Activated naive CD8-positive, alpha-beta T cell treated with anti-CD3 and anti-CD28 coated beads, Interleukin-2, amount 50 U/mL, for 24 hours (primary cell): ENCODE measurements around the gene TRRAP.
"Not testable (repeated sequence)": the region's sequence is repeated elsewhere in the genome, so short reads cannot be mapped to it uniquely, and the experiment has no call there.

Source experiments
- ATAC-seq: fragments of 150-1000 bp; cut with Tn5 transposase; one replicate; pipeline ENCODE4 v1.10.0; 2021
- DNase-seq: peaks from one replicate; pipeline ENCODE4 v3.0.0; 2021
- H3K27ac Mint-ChIP-seq: one replicate; pipeline ENCODE4 v1.8.0; 2021; ENCODE audit warnings: mild to moderate bottlenecking, mixed read lengths
- H3K27me3 Mint-ChIP-seq: one replicate; pipeline ENCODE4 v1.8.0; 2021; ENCODE audit warnings: mixed read lengths
- H3K36me3 Mint-ChIP-seq: one replicate; pipeline ENCODE4 v1.8.0; 2021; ENCODE audit warnings: low read depth, mixed read lengths
- H3K4me1 Mint-ChIP-seq: one replicate; pipeline ENCODE4 v1.8.0; 2021; ENCODE audit warnings: mixed read lengths
- H3K4me3 Mint-ChIP-seq: one replicate; pipeline ENCODE4 v1.8.0; 2021; ENCODE audit warnings: mild to moderate bottlenecking, moderate library complexity, mixed read lengths
- H3K9me3 Mint-ChIP-seq: one replicate; pipeline ENCODE4 v1.8.0; 2021; ENCODE audit warnings: mixed read lengths

Gene TRRAP

GRCh38 chr7:98872328-98872924 lies 5.9 kb upstream of the TRRAP start:
- Mint-ChIP-seq H3K4me3 (no peak overlapping the region), H3K27ac (no peak overlapping the region), H3K27me3 (peaks cover 33% of the 10 kb centered on the region), H3K36me3 (no peaks in the 10 kb centered on the region), H3K4me1 (peaks cover 6% of the 10 kb centered on the region), H3K9me3 (no peaks in the 10 kb centered on the region)
- DNase-seq, result peak; percentile 17
- ATAC-seq, result no peak

GRCh38 chr7:98873610-98874009 lies 4.7 kb upstream of the TRRAP start:
- H3K27me3 Mint-ChIP-seq, result peaks cover 28% of the 10 kb centered on the region
- H3K9me3 Mint-ChIP-seq, H3K27ac Mint-ChIP-seq, ATAC-seq, H3K36me3 Mint-ChIP-seq, DNase-seq, H3K4me3 Mint-ChIP-seq, H3K4me1 Mint-ChIP-seq: not testable (repeated sequence)

- Mint-ChIP-seq H3K36me3 (no peaks in the 10 kb centered on the region), H3K9me3 (no peaks in the 10 kb centered on the region), H3K4me3 (no peak overlapping the region), H3K27ac (no peak overlapping the region), H3K4me1 (peaks cover 10% of the 10 kb centered on the region), H3K27me3 (peaks cover 22% of the 10 kb centered on the region)
- no peak for ATAC-seq
- no peak for DNase-seq
Observed at GRCh38 chr7:98874942-98875341, 3.4 kb upstream of the TRRAP start.

- Mint-ChIP-seq H3K36me3 (peaks cover 2% of the 10 kb centered on the region), H3K27me3 (peaks cover 19% of the 10 kb centered on the region), H3K27ac (no peak overlapping the region), H3K4me1 (peaks cover 11% of the 10 kb centered on the region), H3K9me3 (no peaks in the 10 kb centered on the region), H3K4me3 (no peak overlapping the region)
- ATAC-seq (no peak), DNase-seq (no peak)
Observed at GRCh38 chr7:98875501-98875900, 2.8 kb upstream of the TRRAP start.

- H3K4me1 Mint-ChIP-seq, result peaks cover 18% of the 10 kb centered on the region
- peak overlapping the region; percentile 51 for H3K4me3 Mint-ChIP-seq
- no peak overlapping the region for H3K27ac Mint-ChIP-seq
- DNase-seq, result no peak
- no peaks in the 10 kb centered on the region for H3K9me3 Mint-ChIP-seq
- peaks cover 13% of the 10 kb centered on the region for H3K36me3 Mint-ChIP-seq
- H3K27me3 Mint-ChIP-seq, result peaks cover 10% of the 10 kb centered on the region
- ATAC-seq, result no peak
Observed at GRCh38 chr7:98877146-98877545, 1.2 kb upstream of the TRRAP start.

GRCh38 chr7:98877692-98878364 lies 504 bp upstream of the TRRAP start:
- ATAC-seq, result no peak
- H3K4me3 Mint-ChIP-seq, result peak overlapping the region; percentile 51

GRCh38 chr7:98879198-98879978 lies 1.1 kb downstream of the TRRAP start:
- ATAC-seq (peak; percentile 83), DNase-seq (peak; percentile 52)
- Mint-ChIP-seq H3K27me3 (peaks cover 8% of the 10 kb centered on the region), H3K27ac (peak overlapping the region; percentile 89), H3K9me3 (no peaks in the 10 kb centered on the region), H3K36me3 (peaks cover 31% of the 10 kb centered on the region), H3K4me1 (peaks cover 21% of the 10 kb centered on the region), H3K4me3 (peak overlapping the region; percentile 88)

More at GRCh38 chr7:98877692-98878364, 504 bp upstream of the TRRAP start:
- H3K27me3 Mint-ChIP-seq, result peaks cover 10% of the 10 kb centered on the region
- H3K9me3 Mint-ChIP-seq, result no peaks in the 10 kb centered on the region
- H3K4me1 Mint-ChIP-seq, result peaks cover 20% of the 10 kb centered on the region
- no peak for DNase-seq
- H3K36me3 Mint-ChIP-seq, result peaks cover 18% of the 10 kb centered on the region
- no peak overlapping the region for H3K27ac Mint-ChIP-seq

- no peak for DNase-seq
- Mint-ChIP-seq H3K4me1 (peaks cover 21% of the 10 kb centered on the region), H3K9me3 (no peaks in the 10 kb centered on the region), H3K36me3 (peaks cover 35% of the 10 kb centered on the region), H3K27me3 (peaks cover 2% of the 10 kb centered on the region), H3K27ac (peak overlapping the region; percentile 89), H3K4me3 (peak overlapping the region; percentile 88)
- peak; percentile 1 for ATAC-seq
Observed at GRCh38 chr7:98879979-98880315, 1.6 kb downstream of the TRRAP start.

- no peaks in the 10 kb centered on the region for H3K9me3 Mint-ChIP-seq
- H3K27me3 Mint-ChIP-seq, result peaks cover 1% of the 10 kb centered on the region
- peak overlapping the region; percentile 88 for H3K4me3 Mint-ChIP-seq
- no peak for ATAC-seq
- H3K4me1 Mint-ChIP-seq, result peaks cover 21% of the 10 kb centered on the region
- no peak for DNase-seq
- no peak overlapping the region for H3K27ac Mint-ChIP-seq
- peaks cover 35% of the 10 kb centered on the region for H3K36me3 Mint-ChIP-seq
Observed at GRCh38 chr7:98880485-98880884, 2.2 kb downstream of the TRRAP start.

GRCh38 chr7:98881561-98882315 lies 3.4 kb downstream of the TRRAP start:
- H3K4me1 Mint-ChIP-seq, result peaks cover 21% of the 10 kb centered on the region
- DNase-seq (no peak), ATAC-seq (no peak)
- no peaks in the 10 kb centered on the region for H3K9me3 Mint-ChIP-seq
- H3K27me3 Mint-ChIP-seq, result no peaks in the 10 kb centered on the region
- H3K27ac Mint-ChIP-seq, result peak overlapping the region; percentile 31
- H3K36me3 Mint-ChIP-seq, result peaks cover 42% of the 10 kb centered on the region
- H3K4me3 Mint-ChIP-seq, result no peak overlapping the region

- DNase-seq, result no peak
- Mint-ChIP-seq H3K27me3 (no peaks in the 10 kb centered on the region), H3K27ac (no peak overlapping the region), H3K4me3 (no peak overlapping the region), H3K36me3 (peaks cover 52% of the 10 kb centered on the region), H3K9me3 (no peaks in the 10 kb centered on the region), H3K4me1 (peaks cover 23% of the 10 kb centered on the region)
- no peak for ATAC-seq
Observed at GRCh38 chr7:98884416-98884815, 6.1 kb downstream of the TRRAP start.

GRCh38 chr7:98887038-98887437 lies 8.7 kb downstream of the TRRAP start:
- ATAC-seq (no peak), DNase-seq (no peak)
- H3K4me3 Mint-ChIP-seq, result no peak overlapping the region
- H3K4me1 Mint-ChIP-seq, result peaks cover 6% of the 10 kb centered on the region
- H3K27me3 Mint-ChIP-seq, result no peaks in the 10 kb centered on the region
- no peaks in the 10 kb centered on the region for H3K9me3 Mint-ChIP-seq
- peaks cover 49% of the 10 kb centered on the region for H3K36me3 Mint-ChIP-seq
- H3K27ac Mint-ChIP-seq, result no peak overlapping the region

GRCh38 chr7:98892609-98893008 lies 14.3 kb downstream of the TRRAP start:
- H3K36me3 Mint-ChIP-seq, result peaks cover 51% of the 10 kb centered on the region
- H3K27me3 Mint-ChIP-seq, result no peaks in the 10 kb centered on the region
- no peak overlapping the region for H3K4me3 Mint-ChIP-seq
- H3K9me3 Mint-ChIP-seq, result no peaks in the 10 kb centered on the region
- H3K4me1 Mint-ChIP-seq, result peaks cover 2% of the 10 kb centered on the region
- H3K27ac Mint-ChIP-seq, result no peak overlapping the region
- DNase-seq, result no peak
- no peak for ATAC-seq

GRCh38 chr7:98899816-98900215 lies 21.5 kb downstream of the TRRAP start:
- Mint-ChIP-seq H3K27me3 (no peaks in the 10 kb centered on the region), H3K9me3 (no peaks in the 10 kb centered on the region), H3K4me1 (no peaks in the 10 kb centered on the region), H3K4me3 (no peak overlapping the region), H3K27ac (no peak overlapping the region), H3K36me3 (peaks cover 71% of the 10 kb centered on the region)
- ATAC-seq, result no peak
- no peak for DNase-seq
